GM12878 (cell line): ENCODE measurements around the gene FSTL1. TPM values are rescaled to one million over a fixed set of nuclear protein-coding genes. Genes with fewer than 3 reads are reported as not detected.

Source experiments
- BHLHE40 ChIP-seq, 2 experiments: fragments of 450-650 bp in 1 of 2; IDR thresholded peaks; 2 replicates each; pipeline ENCODE4 v1.6.1; 2011 to 2017; ENCODE audit warnings: low read depth in 2 of 2, borderline replicate concordance in 1 of 2, improper control_type of control experiment in 1 of 2, low read length in 1 of 2, mild to moderate bottlenecking in 1 of 2
- E4F1 ChIP-seq: fragments of 450-650 bp; IDR thresholded peaks from 2 replicates; pipeline ENCODE4 v1.6.1; 2018; ENCODE audit warnings: borderline replicate concordance, mild to moderate bottlenecking; ENCODE audit not compliant: partially characterized antibody
- EED ChIP-seq: sonication (generic); IDR thresholded peaks from 2 replicates; pipeline ENCODE4 v1.6.1; 2016; ENCODE audit warnings: antibody characterized with exemption, low read depth
- HDGF ChIP-seq: fragments of 450-650 bp; IDR thresholded peaks from 2 replicates; pipeline ENCODE4 v1.6.1; 2016; ENCODE audit warnings: antibody characterized with exemption
- HSF1 ChIP-seq: fragments of 150-350 bp; IDR thresholded peaks from 2 replicates; pipeline ENCODE4 v1.6.1; 2014; ENCODE audit warnings: mild to moderate bottlenecking, low read depth, low read length
- IKZF2 ChIP-seq, 2 experiments: fragments of 450-650 bp; IDR thresholded peaks; 2 replicates each; pipeline ENCODE4 v1.6.1; 2017; ENCODE audit warnings: mild to moderate bottlenecking in 2 of 2, moderate library complexity in 2 of 2
- JUND ChIP-seq: IDR thresholded peaks from 2 replicates; pipeline ENCODE4 v1.6.1; 2012; ENCODE audit warnings: low read depth, mild to moderate bottlenecking, low read length, improper control_type of control experiment, moderate library complexity
- KAT2A ChIP-seq: conservative IDR thresholded peaks from 2 replicates; pipeline ENCODE4 v1.6.1; 2011; ENCODE audit warnings: low read depth, low read length; ENCODE audit not compliant: control insufficient read depth
- NR2C1 ChIP-seq: fragments of 450-650 bp; IDR thresholded peaks from 2 replicates; pipeline ENCODE4 v1.6.1; 2017; ENCODE audit warnings: antibody characterized with exemption, mild to moderate bottlenecking, moderate library complexity
- PML ChIP-seq: IDR thresholded peaks from 2 replicates; pipeline ENCODE4 v1.6.1; 2012; ENCODE audit warnings: low read length, inconsistent platforms
- RELA ChIP-seq: fragments of 450-650 bp; IDR thresholded peaks from 2 replicates; pipeline ENCODE4 v1.8.0; 2014; ENCODE audit warnings: borderline replicate concordance; ENCODE audit not compliant: partially characterized antibody
- SIX5 ChIP-seq: IDR thresholded peaks from 2 replicates; pipeline ENCODE4 v1.6.1; 2011; ENCODE audit warnings: mild to moderate bottlenecking, low read depth, low read length, moderate library complexity; ENCODE audit not compliant: severe bottlenecking
- SMC3 ChIP-seq: IDR thresholded peaks from 2 replicates; pipeline ENCODE4 v1.6.1; 2011; ENCODE audit warnings: low read length, improper control_type of control experiment, borderline replicate concordance
- SREBF1 ChIP-seq: IDR thresholded peaks from 2 replicates; pipeline ENCODE4 v1.6.1; 2012; ENCODE audit warnings: mild to moderate bottlenecking, low read length
- SREBF2 ChIP-seq: IDR thresholded peaks from 2 replicates; pipeline ENCODE4 v1.6.1; 2012; ENCODE audit warnings: mild to moderate bottlenecking, low read length
- SUPT20H ChIP-seq: IDR thresholded peaks from 2 replicates; pipeline ENCODE4 v1.6.1; 2011; ENCODE audit warnings: low read depth, mild to moderate bottlenecking, low read length, moderate library complexity, borderline replicate concordance; ENCODE audit not compliant: control insufficient read depth
- SUZ12 ChIP-seq: fragments of 200-600 bp; sonication (generic); IDR thresholded peaks from one replicate; pipeline ENCODE4 v1.6.1; 2018; ENCODE audit warnings: antibody characterized with exemption, mild to moderate bottlenecking; ENCODE audit not compliant: unreplicated experiment
- TCF12 ChIP-seq: IDR thresholded peaks from 2 replicates; pipeline ENCODE4 v1.6.1; 2011; ENCODE audit warnings: low read depth, mild to moderate bottlenecking, low read length
- ZNF274 ChIP-seq: IDR thresholded peaks from one replicate; pipeline ENCODE4 v1.8.0; 2011; ENCODE audit not compliant: insufficient read length, insufficient read depth
- polyA plus RNA-seq, 11 experiments: library from polyadenylated mRNA; depleted of rRNA in 4 of 11; unstranded in 6 of 11; stranded (reverse) in 5 of 11; fragments of >200 nt; fragmentation: Nextera tagmentation in 4 of 11; fragmentation: Illumina TruSeq in 1 of 11; extraction: Ambion mirVana in 4 of 11; extraction: Trizol in 1 of 11; gene quantifications; 1 replicate in 1 of 11; 2 replicates in 10 of 11; pipeline versions ENCODE4 v1.2.1 to v1.2.3, GENCODE V29; 2011 to 2016; ENCODE audit warnings: inconsistent platforms in 2 of 11, missing spikeins in 2 of 11, low read depth in 1 of 11
- total RNA-seq, 4 experiments: library from RNA; depleted of rRNA in 3 of 4; stranded (reverse); fragments of >200 nt in 3 of 4; fragmentation: Illumina TruSeq in 1 of 4; extraction: Trizol in 1 of 4; gene quantifications; 2 replicates each; pipeline versions ENCODE4 v1.2.1 to v1.2.3, GENCODE V29; 2013 to 2021
- TF ChIP-seq, protein P1 (sequence below): IDR thresholded peaks from 2 replicates; pipeline ENCODE4 v1.6.1; 2011; ENCODE audit warnings: low read depth, mild to moderate bottlenecking, low read length, moderate library complexity, borderline replicate concordance; ENCODE audit errors: extremely low read depth
- TF ChIP-seq, protein P2 (sequence below), 3 experiments: IDR thresholded peaks in 2 of 3; conservative IDR thresholded peaks in 1 of 3; 2 replicates each; pipeline ENCODE4 v1.5.1; 2011; ENCODE audit warnings: low read depth in 3 of 3, low read length in 3 of 3, mild to moderate bottlenecking in 3 of 3, control low read depth in 2 of 3, moderate library complexity in 2 of 3, inconsistent platforms in 1 of 3, mixed read lengths in 1 of 3; ENCODE audit not compliant: control insufficient read depth in 2 of 3, insufficient read depth in 1 of 3; ENCODE audit errors: extremely low read depth in 1 of 3
- TF ChIP-seq, protein P3 (sequence below): fragments of 450-650 bp; IDR thresholded peaks from 2 replicates; pipeline ENCODE4 v1.6.1; 2017; ENCODE audit warnings: low read depth, mild to moderate bottlenecking, moderate library complexity

Gene FSTL1
- total and polyA plus RNA-seq, 10 of the 15 experiments (the other 5 are each of a cell fraction or from before 2014, with no cell fraction given) = 0.06 to 1.7 (median 0.32) TPM; not detected in 4

DNA sequence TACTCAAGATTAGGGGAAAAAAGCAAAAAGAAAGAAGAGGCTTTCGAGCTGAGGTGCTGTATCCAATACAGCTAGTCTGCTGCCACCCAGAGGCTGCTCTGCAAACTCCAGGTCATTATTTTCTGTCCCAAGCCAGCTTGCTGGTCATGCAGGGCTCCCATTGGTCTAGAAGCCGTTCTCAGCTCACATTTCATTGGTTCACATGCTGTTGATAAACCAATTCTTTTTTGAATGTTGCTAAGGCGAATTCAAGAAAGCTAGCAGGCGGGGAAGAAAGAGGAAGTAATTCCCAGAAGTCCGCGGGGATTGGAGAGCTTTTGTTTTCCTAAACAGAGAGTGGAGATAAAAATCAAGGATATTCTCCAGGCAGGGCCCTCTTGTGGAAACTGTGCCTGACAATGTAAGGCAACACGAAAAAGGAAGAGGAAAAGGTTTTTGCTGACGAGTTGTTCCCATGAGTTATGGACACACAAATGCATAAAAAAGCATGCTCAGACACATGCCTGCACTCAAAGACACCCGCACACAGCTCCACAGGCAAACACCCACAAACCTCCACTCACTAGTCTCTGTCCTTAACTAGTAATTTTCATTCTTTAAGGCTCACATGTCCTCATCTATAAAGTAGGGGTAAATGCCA, 33.4 kb downstream of the FSTL1 start (continued):
- TF ChIP-seq, protein P1, sequence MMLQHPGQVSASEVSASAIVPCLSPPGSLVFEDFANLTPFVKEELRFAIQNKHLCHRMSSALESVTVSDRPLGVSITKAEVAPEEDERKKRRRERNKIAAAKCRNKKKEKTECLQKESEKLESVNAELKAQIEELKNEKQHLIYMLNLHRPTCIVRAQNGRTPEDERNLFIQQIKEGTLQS = no peak
- TF ChIP-seq HSF1 (no peak), SUPT20H (no peak), SMC3 (peak; percentile 92), TCF12 (no peak), E4F1 (no peak), HDGF (no peak), ZNF274 (no peak), SREBF1 (no peak), SUZ12 (no peak), RELA (no peak), SREBF2 (no peak), SIX5 (no peak), BHLHE40 (IDR thresholded peaks at IDR 0.05; ENCODE audit: borderline replicate concordance in 1 of 2, low read depth in 2 of 2, low read length in 1 of 2) (0 out of 4 replicates have a peak, but pooled peaks of 1 of the 2 experiments have one; percentile 18), EED (peak; percentile 21; the same call in 1 of the 2 replicates), IKZF2 (IDR thresholded peaks at IDR 0.05) (peak; percentile 19 to 53; a peak in 1 of 4 replicates), KAT2A (no peak), PML (no peak), JUND (no peak), NR2C1 (no peak)
- TF ChIP-seq, protein P2, sequence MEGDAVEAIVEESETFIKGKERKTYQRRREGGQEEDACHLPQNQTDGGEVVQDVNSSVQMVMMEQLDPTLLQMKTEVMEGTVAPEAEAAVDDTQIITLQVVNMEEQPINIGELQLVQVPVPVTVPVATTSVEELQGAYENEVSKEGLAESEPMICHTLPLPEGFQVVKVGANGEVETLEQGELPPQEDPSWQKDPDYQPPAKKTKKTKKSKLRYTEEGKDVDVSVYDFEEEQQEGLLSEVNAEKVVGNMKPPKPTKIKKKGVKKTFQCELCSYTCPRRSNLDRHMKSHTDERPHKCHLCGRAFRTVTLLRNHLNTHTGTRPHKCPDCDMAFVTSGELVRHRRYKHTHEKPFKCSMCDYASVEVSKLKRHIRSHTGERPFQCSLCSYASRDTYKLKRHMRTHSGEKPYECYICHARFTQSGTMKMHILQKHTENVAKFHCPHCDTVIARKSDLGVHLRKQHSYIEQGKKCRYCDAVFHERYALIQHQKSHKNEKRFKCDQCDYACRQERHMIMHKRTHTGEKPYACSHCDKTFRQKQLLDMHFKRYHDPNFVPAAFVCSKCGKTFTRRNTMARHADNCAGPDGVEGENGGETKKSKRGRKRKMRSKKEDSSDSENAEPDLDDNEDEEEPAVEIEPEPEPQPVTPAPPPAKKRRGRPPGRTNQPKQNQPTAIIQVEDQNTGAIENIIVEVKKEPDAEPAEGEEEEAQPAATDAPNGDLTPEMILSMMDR (IDR thresholded peaks at IDR 0.05 in 2 of 3, conservative IDR thresholded peaks at IDR 0.05 in 1 of 3; ENCODE audit: control insufficient read depth in 2 of 3, extremely low read depth in 1 of 3, insufficient read depth in 1 of 3, low read depth in 3 of 3, low read length in 3 of 3) = peak; percentile 69 to 97 (median 93); a peak in 5 of 6 replicates
- TF ChIP-seq, protein P3, sequence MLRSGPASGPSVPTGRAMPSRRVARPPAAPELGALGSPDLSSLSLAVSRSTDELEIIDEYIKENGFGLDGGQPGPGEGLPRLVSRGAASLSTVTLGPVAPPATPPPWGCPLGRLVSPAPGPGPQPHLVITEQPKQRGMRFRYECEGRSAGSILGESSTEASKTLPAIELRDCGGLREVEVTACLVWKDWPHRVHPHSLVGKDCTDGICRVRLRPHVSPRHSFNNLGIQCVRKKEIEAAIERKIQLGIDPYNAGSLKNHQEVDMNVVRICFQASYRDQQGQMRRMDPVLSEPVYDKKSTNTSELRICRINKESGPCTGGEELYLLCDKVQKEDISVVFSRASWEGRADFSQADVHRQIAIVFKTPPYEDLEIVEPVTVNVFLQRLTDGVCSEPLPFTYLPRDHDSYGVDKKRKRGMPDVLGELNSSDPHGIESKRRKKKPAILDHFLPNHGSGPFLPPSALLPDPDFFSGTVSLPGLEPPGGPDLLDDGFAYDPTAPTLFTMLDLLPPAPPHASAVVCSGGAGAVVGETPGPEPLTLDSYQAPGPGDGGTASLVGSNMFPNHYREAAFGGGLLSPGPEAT = peak; percentile 52; the same call in 1 of the 2 replicates
